Measurements from ENCODE around the gene APOL4. TPM values are rescaled to one million over a fixed set of nuclear protein-coding genes. Genes with fewer than 3 reads are reported as not detected.
A peak's percentile ranks its signal among the peaks of the same experiment; 100 is the strongest.
"Not testable (repeated sequence)": the region's sequence is repeated elsewhere in the genome, so short reads cannot be mapped to it uniquely, and the experiment has no call there.

Gene APOL4
- not detected in 2 replicates for total RNA-seq (2014; rRNA removed; shearing (Covaris generic))

- DNase-seq (ENCODE audit: low read depth): no peak
Observed at GRCh38 chr22:36201630-36202319, at the start of gene APOL4. Gene APOL4 (minus strand): TSS chr22:36201809. CDS start chr22:36201734, 75 bp downstream.

- DNase-seq (ENCODE audit: low read depth): not testable (repeated sequence)
Observed at GRCh38 chr22:36250292-36250960, 48.8 kb upstream of the APOL4 start.

GRCh38 chr22:36249160-36249559 is 47.6 kb upstream of the APOL4 start:
- DNase-seq (ENCODE audit: low read depth): no peak

GRCh38 chr22:36247955-36248354 is 46.3 kb upstream of the APOL4 start:
- no peak for DNase-seq (ENCODE audit: low read depth)

GRCh38 chr22:36246718-36247117 is 45.1 kb upstream of the APOL4 start:
- DNase-seq (ENCODE audit: low read depth): no peak

GRCh38 chr22:36245805-36246356 is 44.3 kb upstream of the APOL4 start:
- DNase-seq (ENCODE audit: low read depth): no peak

- no peak for DNase-seq (ENCODE audit: low read depth)
Observed at GRCh38 chr22:36244522-36245391, 43.1 kb upstream of the APOL4 start.

GRCh38 chr22:36243986-36244385 is 42.4 kb upstream of the APOL4 start:
- no peak for DNase-seq (ENCODE audit: low read depth)

- peak; percentile 95 for DNase-seq (ENCODE audit: low read depth)
Observed at GRCh38 chr22:36239401-36240171, 38.0 kb upstream of the APOL4 start, which contains the start of gene APOL2. Gene APOL2 (minus strand): TSS chr22:36239527. CDS start chr22:36233162, 6,365 bp downstream.

- DNase-seq (ENCODE audit: low read depth): no peak
Observed at GRCh38 chr22:36239150-36239400, 37.5 kb upstream of the APOL4 start.

- DNase-seq (ENCODE audit: low read depth): peak; percentile 35
Observed at GRCh38 chr22:36238373-36239149, 37.0 kb upstream of the APOL4 start.

- peak; percentile 47 for DNase-seq (ENCODE audit: low read depth)
Observed at GRCh38 chr22:36237462-36238372, 36.1 kb upstream of the APOL4 start.

- no peak for DNase-seq (ENCODE audit: low read depth)
Observed at GRCh38 chr22:36236388-36237319, 35.0 kb upstream of the APOL4 start.

- no peak for DNase-seq (ENCODE audit: low read depth)
Observed at GRCh38 chr22:36235585-36235984, 34.0 kb upstream of the APOL4 start.

- DNase-seq (ENCODE audit: low read depth): no peak
Observed at GRCh38 chr22:36234919-36235318, 33.3 kb upstream of the APOL4 start.

- no peak for DNase-seq (ENCODE audit: low read depth)
Observed at GRCh38 chr22:36234213-36234612, 32.6 kb upstream of the APOL4 start.

GRCh38 chr22:36233796-36234195 is 32.2 kb upstream of the APOL4 start:
- DNase-seq (ENCODE audit: low read depth): no peak

GRCh38 chr22:36232715-36233401 is 31.2 kb upstream of the APOL4 start:
- no peak for DNase-seq (ENCODE audit: low read depth)
